Globus pallidus (tissue), 1 donor: ENCODE data around the gene GREM2.

Experiments
- DNase-seq: peaks from one replicate; pipeline ENCODE4 v3.0.0-alpha.2; 2015; ENCODE audit warnings: low spot score

The GREM2 gene

GRCh38 chr1:240499012-240499411, 112.9 kb downstream of the GREM2 start:
- no peak for DNase-seq

- DNase-seq: no peak
Measured at GRCh38 chr1:240498335-240498734, 113.6 kb downstream of the GREM2 start.

- DNase-seq: no peak
Measured at GRCh38 chr1:240497908-240498307, 114.0 kb downstream of the GREM2 start.

- no peak for DNase-seq
Measured at GRCh38 chr1:240496941-240497340, 115.0 kb downstream of the GREM2 start.

GRCh38 chr1:240496356-240496755, 115.6 kb downstream of the GREM2 start:
- no peak for DNase-seq

- DNase-seq: no peak
Measured at GRCh38 chr1:240495601-240496000, 116.4 kb downstream of the GREM2 start.

GRCh38 chr1:240492832-240493440, 119.0 kb downstream of the GREM2 start:
- no peak for DNase-seq

GRCh38 chr1:240491796-240492195, 120.2 kb downstream of the GREM2 start:
- no peak for DNase-seq

- DNase-seq: no peak
Measured at GRCh38 chr1:240491156-240491555, 120.8 kb downstream of the GREM2 start.

GRCh38 chr1:240487493-240487892, 124.5 kb downstream of the GREM2 start:
- no peak for DNase-seq

GRCh38 chr1:240486611-240487010, 125.3 kb downstream of the GREM2 start:
- no peak for DNase-seq

GRCh38 chr1:240484804-240485443, 127.0 kb downstream of the GREM2 start:
- no peak for DNase-seq

- no peak for DNase-seq
Measured at GRCh38 chr1:240478536-240478935, 133.4 kb downstream of the GREM2 start.

- no peak for DNase-seq
Measured at GRCh38 chr1:240475832-240476231, 136.1 kb downstream of the GREM2 start.

- no peak for DNase-seq
Measured at GRCh38 chr1:240474133-240474614, 137.8 kb downstream of the GREM2 start.

- DNase-seq: no peak
Measured at GRCh38 chr1:240468656-240469055, 143.3 kb downstream of the GREM2 start.

- no peak for DNase-seq
Measured at GRCh38 chr1:240467895-240468294, 144.1 kb downstream of the GREM2 start.

GRCh38 chr1:240466509-240466908, 145.4 kb downstream of the GREM2 start:
- no peak for DNase-seq

- DNase-seq: no peak
Measured at GRCh38 chr1:240465531-240465940, 146.4 kb downstream of the GREM2 start.

- no peak for DNase-seq
Measured at GRCh38 chr1:240464099-240464498, 147.9 kb downstream of the GREM2 start.

GRCh38 chr1:240462766-240463395, 149.1 kb downstream of the GREM2 start:
- no peak for DNase-seq

- no peak for DNase-seq
Measured at GRCh38 chr1:240462277-240462676, 149.7 kb downstream of the GREM2 start.

- DNase-seq: no peak
Measured at GRCh38 chr1:240457203-240457602, 154.8 kb downstream of the GREM2 start.
